DND-41 (cell line): ENCODE data around the gene KCNS1.

Experiments
- CTCF ChIP-seq: IDR thresholded peaks from 2 replicates; pipeline ENCODE4 v1.5.1; 2012; ENCODE audit warnings: borderline replicate concordance, low read length, moderate library complexity, mild to moderate bottlenecking; ENCODE audit not compliant: poor library complexity, severe bottlenecking; ENCODE audit errors: extremely low read depth
- EZH2 ChIP-seq: IDR thresholded peaks from 3 replicates; pipeline ENCODE4 v1.6.1; 2012; ENCODE audit warnings: borderline replicate concordance, low read depth, mild to moderate bottlenecking, moderate library complexity, low read length, inconsistent platforms; ENCODE audit not compliant: severe bottlenecking

- TF ChIP-seq CTCF (no peak), EZH2 (no peak)
Observed at GRCh38 chr20:45070932-45071632, 29.8 kb downstream of the KCNS1 start.
